Aortic smooth muscle cell (primary cell): Measurements from ENCODE around the gene APOA1. TPM values are rescaled to one million over a fixed set of nuclear protein-coding genes. Genes with fewer than 3 reads are reported as not detected.

Experiments used
- total RNA-seq: library from RNA; depleted of rRNA; stranded (reverse); fragments of >200 nt; gene quantifications from 2 replicates; pipeline ENCODE4 v1.2.3, GENCODE V29; 2014

APOA1 gene
- total RNA-seq, result 0.66 and 0.87 TPM in 2 replicates

DNA sequence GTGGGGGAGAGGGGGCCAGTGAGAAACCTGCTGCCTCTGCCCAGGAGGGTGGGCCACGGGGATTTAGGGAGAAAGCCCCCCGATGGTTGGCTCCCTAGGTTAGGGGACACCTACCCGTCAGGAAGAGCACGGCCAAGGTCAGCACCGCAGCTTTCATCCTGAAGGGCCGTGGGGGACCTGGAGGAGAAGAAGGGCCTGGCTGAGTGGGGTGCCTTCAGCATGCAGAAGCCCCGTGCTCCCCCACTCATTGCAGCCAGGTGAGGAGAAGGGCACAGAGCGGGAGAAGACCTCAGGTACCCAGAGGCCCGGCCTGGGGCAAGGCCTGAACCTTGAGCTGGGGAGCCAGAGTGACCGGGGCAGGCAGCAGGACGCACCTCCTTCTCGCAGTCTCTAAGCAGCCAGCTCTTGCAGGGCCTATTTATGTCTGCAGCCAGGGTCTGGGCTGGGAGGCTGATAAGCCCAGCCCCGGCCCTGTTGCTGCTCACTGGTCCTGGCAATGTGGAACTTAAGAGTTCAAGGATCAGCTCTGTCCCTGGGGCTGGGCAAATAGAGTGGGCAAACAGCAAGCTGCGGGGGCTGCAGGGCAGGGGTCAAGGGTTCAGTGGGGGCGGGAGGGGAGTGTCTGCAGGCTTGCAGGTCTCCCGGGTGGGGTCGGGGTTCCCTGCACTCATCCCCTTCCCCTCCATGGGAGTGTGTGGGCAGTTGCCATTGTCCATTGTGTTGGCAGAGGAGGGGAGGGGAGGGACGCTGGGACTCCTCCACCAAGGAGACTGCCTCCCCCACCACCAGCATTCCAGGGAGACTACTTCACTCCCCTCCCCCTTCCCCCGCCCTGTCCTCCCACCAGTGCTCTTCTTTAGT is at the start of gene APOA1:
APOA1 (minus strand) TSS at position 392 of the 861 bp plus-strand sequence; CDS start at position 157, 235 bp downstream.

DNA sequence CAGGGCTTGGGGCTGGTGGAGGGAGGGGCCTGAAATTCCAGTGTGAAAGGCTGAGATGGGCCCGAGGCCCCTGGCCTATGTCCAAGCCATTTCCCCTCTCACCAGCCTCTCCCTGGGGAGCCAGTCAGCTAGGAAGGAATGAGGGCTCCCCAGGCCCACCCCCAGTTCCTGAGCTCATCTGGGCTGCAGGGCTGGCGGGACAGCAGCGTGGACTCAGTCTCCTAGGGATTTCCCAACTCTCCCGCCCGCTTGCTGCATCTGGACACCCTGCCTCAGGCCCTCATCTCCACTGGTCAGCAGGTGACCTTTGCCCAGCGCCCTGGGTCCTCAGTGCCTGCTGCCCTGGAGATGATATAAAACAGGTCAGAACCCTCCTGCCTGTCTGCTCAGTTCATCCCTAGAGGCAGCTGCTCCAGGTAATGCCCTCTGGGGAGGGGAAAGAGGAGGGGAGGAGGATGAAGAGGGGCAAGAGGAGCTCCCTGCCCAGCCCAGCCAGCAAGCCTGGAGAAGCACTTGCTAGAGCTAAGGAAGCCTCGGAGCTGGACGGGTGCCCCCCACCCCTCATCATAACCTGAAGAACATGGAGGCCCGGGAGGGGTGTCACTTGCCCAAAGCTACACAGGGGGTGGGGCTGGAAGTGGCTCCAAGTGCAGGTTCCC is 7.8 kb downstream of the APOA1 start, which contains the start of gene APOC3:
APOC3 (plus strand) TSS at position 383 of the 659 bp plus-strand sequence. CDS start 676 bp downstream, outside the sequence.

DNA sequence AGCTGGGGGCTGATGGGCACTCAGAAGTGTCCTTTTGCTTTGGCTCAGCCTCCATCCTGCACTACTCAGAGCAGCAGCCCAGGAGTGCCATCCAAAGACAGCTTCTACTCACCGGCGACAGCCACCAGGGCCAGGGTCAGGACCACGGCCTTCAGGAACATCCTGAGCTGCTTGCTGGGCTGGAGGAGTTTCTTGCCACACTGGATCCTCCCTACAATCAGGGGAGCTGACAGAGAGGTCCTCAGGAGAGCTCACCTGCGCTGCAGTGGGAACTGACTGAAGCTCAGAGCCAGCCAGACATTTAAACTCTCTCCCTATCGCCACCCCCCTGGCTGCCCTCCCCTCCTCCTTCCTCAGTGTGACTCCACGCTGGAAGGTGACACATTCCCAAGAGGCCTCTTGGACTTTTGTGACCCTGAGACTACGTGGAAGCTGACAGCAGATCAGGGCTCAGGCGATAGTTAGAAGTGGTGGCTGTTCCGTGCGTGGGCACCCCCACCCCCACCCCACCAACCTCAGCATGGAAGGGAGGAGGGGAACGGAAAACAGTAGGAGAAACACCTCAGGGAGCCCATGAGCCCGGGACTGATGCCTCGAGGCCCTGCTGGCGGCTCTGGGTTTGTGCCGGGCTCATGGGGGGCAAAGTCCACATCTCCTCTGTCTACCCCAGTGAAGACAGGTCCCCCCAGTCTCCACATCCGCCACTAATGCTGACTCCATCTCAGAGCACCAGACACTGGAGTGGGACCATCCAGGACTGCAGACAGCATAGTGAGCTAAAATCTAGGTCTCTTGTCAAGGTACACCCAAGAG is 14.2 kb downstream of the APOA1 start, which contains the start of gene APOA4:
APOA4 (minus strand) TSS at position 274 of the 813 bp plus-strand sequence; CDS start at position 161, 113 bp downstream.

DNA sequence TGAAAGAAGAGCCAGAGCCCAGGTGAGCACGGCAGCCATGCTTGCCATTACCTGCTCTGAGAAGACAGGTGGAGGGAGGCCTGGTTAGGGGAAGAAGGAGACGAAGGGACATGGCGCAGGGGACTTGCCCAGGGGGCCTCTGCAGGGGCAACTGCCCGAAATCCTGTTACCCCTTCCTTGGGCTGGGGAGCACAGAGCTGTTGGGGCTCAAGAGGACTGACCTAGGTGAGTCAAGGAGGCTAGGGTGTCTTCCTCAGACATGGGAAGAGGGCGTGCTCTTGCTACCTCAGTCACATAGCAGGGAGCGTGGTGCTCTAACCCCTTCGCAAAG is 45.6 kb downstream of the APOA1 start, which contains the start of gene APOA5:
APOA5 (minus strand) TSS at position 67 of the 331 bp plus-strand sequence; CDS start at position 48, 19 bp downstream.

DNA sequence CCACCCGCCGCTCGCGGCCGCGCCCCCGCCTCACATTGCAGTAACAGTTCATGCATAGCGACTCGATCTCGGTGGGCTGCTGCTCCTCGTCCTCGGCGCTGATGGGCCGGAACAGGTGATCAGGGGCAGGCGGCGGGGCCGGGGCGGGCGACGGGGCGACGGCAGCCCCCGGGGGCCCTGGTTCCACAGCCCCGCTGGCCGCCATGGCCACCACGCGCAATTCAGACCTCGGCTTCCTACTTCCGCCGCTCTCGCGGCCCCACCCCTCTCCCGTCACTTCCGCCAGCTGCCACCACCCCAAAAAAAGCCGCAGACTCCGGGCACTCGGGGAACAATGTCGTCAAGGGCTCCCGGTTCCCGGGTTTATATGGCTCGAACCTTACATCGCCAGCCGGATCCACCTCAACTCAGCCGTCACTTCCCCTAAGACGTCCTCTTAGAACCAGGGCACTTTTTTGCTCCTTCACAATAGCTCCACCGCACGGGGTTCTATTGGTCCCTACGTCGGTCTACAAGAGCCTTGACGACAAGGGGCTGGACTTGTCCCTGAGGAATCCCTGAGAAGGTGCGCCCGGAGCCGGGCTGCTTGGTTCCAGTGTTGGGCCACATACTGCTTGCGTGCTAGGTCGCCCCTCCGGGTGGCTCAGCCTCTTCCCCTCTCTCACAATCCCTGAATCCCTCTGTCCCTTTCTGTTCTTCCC is 49.5 kb downstream of the APOA1 start, which contains the start of gene ZPR1:
ZPR1 (minus strand) TSS at position 238 of the 701 bp plus-strand sequence; CDS start at position 205, 33 bp downstream.

Other genes starting within 250 kb of the APOA1 start
- 10.7 and 13.7 TPM in 2 replicates for gene BUD13, start 64.6 kb downstream of the APOA1 start, total RNA-seq
- gene ZPR1, start 49.6 kb downstream of the APOA1 start, total RNA-seq, result 32.8 and 34.7 TPM in 2 replicates
- gene APOA5, start 45.7 kb downstream of the APOA1 start, total RNA-seq, result under 0.01 TPM in 1 of 2 replicates, not detected in the other
- gene APOA4, start 14.3 kb downstream of the APOA1 start, total RNA-seq, result not detected in 2 replicates
- not detected in 2 replicates for gene APOC3, start 7.7 kb downstream of the APOA1 start, total RNA-seq